Type B pancreatic cell (in vitro differentiated cells): ENCODE measurements around the gene ZBTB20. TPM values are rescaled to one million over a fixed set of nuclear protein-coding genes. Genes with fewer than 3 reads are reported as not detected.

Source experiments
- DNase-seq: peaks from one replicate; pipeline ENCODE4 v3.0.0; 2021; ENCODE audit warnings: mixed read lengths; ENCODE audit not compliant: unreplicated experiment; ENCODE audit errors: extremely low spot score
- H3K27ac Mint-ChIP-seq: 2 replicates; pipeline ENCODE4 v1.8.0; 2021; ENCODE audit warnings: mild to moderate bottlenecking, mixed read lengths
- H3K27me3 Mint-ChIP-seq: 2 replicates; pipeline ENCODE4 v1.8.0; 2021; ENCODE audit warnings: mixed read lengths
- H3K36me3 Mint-ChIP-seq: 2 replicates; pipeline ENCODE4 v1.8.0; 2021; ENCODE audit warnings: mixed read lengths
- H3K4me1 Mint-ChIP-seq: one replicate; pipeline ENCODE4 v1.8.0; 2021; ENCODE audit warnings: mixed read lengths; ENCODE audit not compliant: unreplicated experiment
- H3K4me3 Mint-ChIP-seq: 2 replicates; pipeline ENCODE4 v1.8.0; 2021; ENCODE audit warnings: mild to moderate bottlenecking, mixed read lengths
- H3K9me3 Mint-ChIP-seq: 2 replicates; pipeline ENCODE4 v1.8.0; 2021; ENCODE audit warnings: mixed read lengths
- CTCF ChIP-seq: fragments of 200-600 bp; sonication (generic); conservative IDR thresholded peaks from 2 replicates; pipeline ENCODE4 v1.5.0; 2021; ENCODE audit warnings: antibody characterized with exemption, mild to moderate bottlenecking
- total RNA-seq: library from RNA; stranded (reverse); gene quantifications from 2 replicates; pipeline ENCODE4 v1.2.1, GENCODE V29; 2021; ENCODE audit warnings: low replicate concordance

ZBTB20 gene
- total RNA-seq, 1 donor from 2014 or later = 14.4 TPM

- Mint-ChIP-seq H3K36me3 (no peaks in the 10 kb centered on the region), H3K4me1 (peaks cover 3% of the 10 kb centered on the region), H3K9me3 (no peaks in the 10 kb centered on the region), H3K4me3 (no peak overlapping the region), H3K27ac (no peak overlapping the region), H3K27me3 (no peaks in the 10 kb centered on the region)
- no peak for TF ChIP-seq CTCF
- DNase-seq = no peak
Measured at GRCh38 chr3:114739627-114740026, 407.5 kb downstream of the ZBTB20 start.

DNA sequence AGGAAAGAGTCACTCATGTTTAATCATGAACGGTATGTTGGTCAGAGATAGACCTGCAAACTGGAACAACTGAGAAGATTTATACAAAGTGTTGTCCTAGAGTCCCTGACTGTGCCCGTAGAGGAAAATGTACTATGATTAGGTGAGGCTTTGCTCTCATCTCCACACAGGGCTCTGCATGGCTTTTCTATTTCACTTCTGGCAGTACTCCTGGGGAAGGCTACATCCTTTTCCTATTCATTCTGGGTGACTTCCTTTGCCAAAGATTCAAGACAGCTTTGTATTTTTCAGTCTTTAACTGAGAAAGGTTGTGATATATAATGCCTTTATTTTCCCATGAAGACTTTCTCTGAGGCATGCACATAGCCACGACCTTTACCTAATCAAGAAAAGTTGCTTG is 414.7 kb downstream of the ZBTB20 start:
- no peak overlapping the region for H3K4me3 Mint-ChIP-seq
- H3K27ac Mint-ChIP-seq = no peak overlapping the region
- no peak for DNase-seq
- no peaks in the 10 kb centered on the region for H3K36me3 Mint-ChIP-seq
- no peaks in the 10 kb centered on the region for H3K9me3 Mint-ChIP-seq
- H3K27me3 Mint-ChIP-seq = no peaks in the 10 kb centered on the region
- no peak for TF ChIP-seq CTCF
- peaks cover 1% of the 10 kb centered on the region for H3K4me1 Mint-ChIP-seq

DNA sequence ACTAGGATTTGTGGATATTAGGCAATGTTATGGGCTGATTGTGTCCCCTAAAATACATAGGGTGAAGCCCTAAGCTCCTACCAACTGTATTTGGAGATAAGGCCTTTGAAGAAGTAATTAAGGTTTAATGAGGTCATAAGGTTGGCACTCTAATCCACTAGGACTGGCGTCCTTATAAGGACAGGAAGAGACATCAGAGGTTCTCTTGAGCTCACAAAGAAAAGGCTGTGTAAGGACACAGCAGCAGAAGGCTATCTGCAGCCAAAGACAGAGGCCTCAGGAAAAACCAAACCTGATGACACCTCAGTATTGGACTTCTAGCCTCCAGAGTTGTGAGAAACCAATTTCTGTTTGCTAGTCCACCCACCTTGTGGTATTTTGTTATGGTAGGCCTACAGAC is 416.7 kb downstream of the ZBTB20 start:
- no peak overlapping the region for H3K27ac Mint-ChIP-seq
- no peak overlapping the region for H3K4me3 Mint-ChIP-seq
- TF ChIP-seq CTCF = no peak

DNA sequence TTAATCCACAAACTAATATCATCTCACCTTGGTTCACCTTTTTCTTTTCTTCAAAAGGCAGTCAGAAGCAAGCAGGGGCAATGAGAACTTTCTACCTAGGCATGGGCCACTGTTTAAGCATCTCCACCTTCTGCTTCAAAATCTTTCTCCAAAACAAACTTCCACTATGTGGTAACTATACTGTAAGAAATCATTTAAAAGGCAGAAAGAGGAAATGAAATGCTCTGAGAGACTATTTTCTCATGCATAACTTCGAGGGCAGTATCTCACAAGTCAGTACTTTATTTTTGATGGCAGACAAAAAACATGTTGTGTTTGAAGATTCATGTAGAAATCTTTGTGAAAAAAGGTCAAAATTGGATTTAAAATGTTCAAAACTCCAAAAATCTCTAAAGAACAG is 419.7 kb downstream of the ZBTB20 start:
- H3K4me3 Mint-ChIP-seq = no peak overlapping the region
- no peak for TF ChIP-seq CTCF
- H3K27ac Mint-ChIP-seq = no peak overlapping the region
- no peaks in the 10 kb centered on the region for H3K36me3 Mint-ChIP-seq
- peaks cover 3% of the 10 kb centered on the region for H3K4me1 Mint-ChIP-seq
- no peaks in the 10 kb centered on the region for H3K9me3 Mint-ChIP-seq
- no peaks in the 10 kb centered on the region for H3K27me3 Mint-ChIP-seq
- DNase-seq = no peak

More for the DNA sequence above, 416.7 kb downstream of the ZBTB20 start:
- H3K36me3 Mint-ChIP-seq = no peaks in the 10 kb centered on the region
- DNase-seq = no peak
- no peaks in the 10 kb centered on the region for H3K27me3 Mint-ChIP-seq
- peaks cover 3% of the 10 kb centered on the region for H3K4me1 Mint-ChIP-seq
- H3K9me3 Mint-ChIP-seq = no peaks in the 10 kb centered on the region

GRCh38 chr3:114725966-114726365 is 421.1 kb downstream of the ZBTB20 start:
- TF ChIP-seq CTCF = no peak

DNA sequence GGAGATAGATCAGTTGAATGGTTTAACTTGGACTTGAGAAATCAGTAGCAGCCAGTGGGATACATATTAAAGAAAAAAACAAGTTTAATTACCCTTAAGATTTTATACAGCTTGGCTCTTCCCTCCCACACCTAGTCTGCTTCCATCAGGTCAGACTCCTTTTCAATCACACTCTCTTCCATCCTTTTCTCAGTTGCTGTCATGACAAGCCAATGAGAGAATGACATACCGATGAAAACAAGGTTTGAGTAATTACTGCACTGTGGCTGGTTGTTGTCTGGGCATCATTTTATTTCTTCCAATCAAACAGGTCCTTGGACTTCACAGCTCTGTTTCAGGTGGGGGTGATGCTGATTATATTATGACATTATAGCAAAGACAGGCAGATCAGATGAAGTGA is 424.6 kb downstream of the ZBTB20 start:
- Mint-ChIP-seq H3K4me1 (peaks cover 3% of the 10 kb centered on the region), H3K36me3 (no peaks in the 10 kb centered on the region), H3K9me3 (no peaks in the 10 kb centered on the region), H3K27ac (no peak overlapping the region), H3K4me3 (no peak overlapping the region), H3K27me3 (no peaks in the 10 kb centered on the region)
- DNase-seq = no peak
- TF ChIP-seq CTCF = no peak

More at GRCh38 chr3:114725966-114726365, 421.1 kb downstream of the ZBTB20 start:
- Mint-ChIP-seq H3K27ac (no peak overlapping the region), H3K36me3 (no peaks in the 10 kb centered on the region), H3K4me3 (no peak overlapping the region), H3K27me3 (no peaks in the 10 kb centered on the region), H3K9me3 (no peaks in the 10 kb centered on the region), H3K4me1 (peaks cover 3% of the 10 kb centered on the region)
- no peak for DNase-seq
